ENCODE data around the gene PAX3.

GRCh38 chr2:222296911-222297599 is 1.7 kb downstream of the PAX3 start:
- TF ChIP-seq CTCF (IDR thresholded peaks at IDR 0.05; ENCODE audit: low read depth, low read length): no peak
- no peak for TF ChIP-seq EZH2phosphoT487 (IDR thresholded peaks at IDR 0.05; ENCODE audit: low read depth)

Data from OCI-LY3 (cell line).